ENCODE data around the gene ADAMTS17. TPM values are rescaled to one million over a fixed set of nuclear protein-coding genes. Genes with fewer than 3 reads are reported as not detected.

ADAMTS17 gene
- total and polyA plus RNA-seq, 2 experiments from 2014 or later: 3.7 to 4.4 TPM

- 97% methylated on average over 5 of the region's 5 CpGs for WGBS (ENCODE audit: low lambda C conversion rate, missing lambda C conversion rate)
- no peak for TF ChIP-seq EZH2 (IDR thresholded peaks at IDR 0.05; ENCODE audit: borderline replicate concordance)
- no peak for TF ChIP-seq EZH2phosphoT487 (IDR thresholded peaks at IDR 0.05; ENCODE audit: low read depth, severe bottlenecking, unreplicated experiment)
- TF ChIP-seq, protein P1, sequence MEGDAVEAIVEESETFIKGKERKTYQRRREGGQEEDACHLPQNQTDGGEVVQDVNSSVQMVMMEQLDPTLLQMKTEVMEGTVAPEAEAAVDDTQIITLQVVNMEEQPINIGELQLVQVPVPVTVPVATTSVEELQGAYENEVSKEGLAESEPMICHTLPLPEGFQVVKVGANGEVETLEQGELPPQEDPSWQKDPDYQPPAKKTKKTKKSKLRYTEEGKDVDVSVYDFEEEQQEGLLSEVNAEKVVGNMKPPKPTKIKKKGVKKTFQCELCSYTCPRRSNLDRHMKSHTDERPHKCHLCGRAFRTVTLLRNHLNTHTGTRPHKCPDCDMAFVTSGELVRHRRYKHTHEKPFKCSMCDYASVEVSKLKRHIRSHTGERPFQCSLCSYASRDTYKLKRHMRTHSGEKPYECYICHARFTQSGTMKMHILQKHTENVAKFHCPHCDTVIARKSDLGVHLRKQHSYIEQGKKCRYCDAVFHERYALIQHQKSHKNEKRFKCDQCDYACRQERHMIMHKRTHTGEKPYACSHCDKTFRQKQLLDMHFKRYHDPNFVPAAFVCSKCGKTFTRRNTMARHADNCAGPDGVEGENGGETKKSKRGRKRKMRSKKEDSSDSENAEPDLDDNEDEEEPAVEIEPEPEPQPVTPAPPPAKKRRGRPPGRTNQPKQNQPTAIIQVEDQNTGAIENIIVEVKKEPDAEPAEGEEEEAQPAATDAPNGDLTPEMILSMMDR (IDR thresholded peaks at IDR 0.05; ENCODE audit: poor library complexity): no peak
Measured at GRCh38 chr15:99987119-99987506, 354.7 kb downstream of the ADAMTS17 start.

DNA sequence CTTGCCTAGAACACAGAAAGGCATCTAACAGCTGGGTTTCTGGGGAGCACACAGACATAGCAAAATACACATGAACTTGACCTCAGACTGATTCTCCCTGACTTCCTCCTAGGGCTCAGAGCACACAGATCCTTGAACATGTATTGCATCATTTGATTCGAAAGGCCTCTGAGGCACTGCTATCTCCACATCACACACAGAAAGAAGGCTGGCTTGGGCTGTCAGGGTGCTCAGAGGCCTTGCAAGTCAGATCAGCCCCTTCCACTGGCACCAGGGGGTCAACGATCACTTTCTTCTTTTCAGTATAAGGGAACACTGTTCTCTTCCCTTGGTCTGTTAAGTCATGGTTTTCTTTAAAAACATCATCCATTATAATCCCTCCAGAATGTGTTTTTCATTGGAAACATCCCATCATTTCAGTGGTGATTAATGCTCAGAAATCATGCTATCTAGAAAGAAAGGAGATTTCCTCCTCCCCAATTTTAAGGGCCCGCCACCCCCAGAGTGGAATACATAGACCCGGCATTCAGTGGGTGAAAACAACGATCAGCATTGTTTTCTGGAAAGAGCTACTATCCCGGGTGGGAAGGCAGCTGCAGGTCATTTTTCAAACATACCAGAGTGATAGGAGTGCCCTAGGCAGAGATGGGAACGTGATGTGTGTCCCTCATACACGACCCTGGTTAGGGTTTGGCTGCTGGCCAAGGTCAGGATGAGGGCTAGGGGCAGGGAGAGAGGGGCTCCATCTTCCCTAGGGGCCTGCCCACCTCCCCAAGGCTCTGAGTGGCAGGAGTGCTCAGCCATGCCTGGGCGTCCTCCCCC is 355.3 kb downstream of the ADAMTS17 start:
- Histone ChIP-seq H3K9me3 (ENCODE audit: low read depth) (no peaks in the 10 kb centered on the region), H3K36me3 (replicated peaks; ENCODE audit: insufficient read depth, low read depth) (no peaks in the 10 kb centered on the region), H3K4me2 (no peak overlapping the region), H2AFZ (no peak overlapping the region), H3K79me2 (no peaks in the 10 kb centered on the region), H3K4me1 (ENCODE audit: insufficient read depth) (peaks cover 13% of the 10 kb centered on the region), H3K27me3 (no peaks in the 10 kb centered on the region), H3K4me3 (no peak overlapping the region), H4K20me1 (ENCODE audit: insufficient read depth, poor library complexity, severe bottlenecking) (no peaks in the 10 kb centered on the region), H3K27ac (no peak overlapping the region), H3K9me2 (replicated peaks; ENCODE audit: insufficient read depth) (no peaks in the 10 kb centered on the region)
- TF ChIP-seq EZH2 (IDR thresholded peaks at IDR 0.05; ENCODE audit: borderline replicate concordance) (no peak), EZH2phosphoT487 (IDR thresholded peaks at IDR 0.05; ENCODE audit: low read depth, severe bottlenecking, unreplicated experiment) (no peak)
- TF ChIP-seq, protein P1 (IDR thresholded peaks at IDR 0.05; ENCODE audit: poor library complexity): no peak
- 69% methylated on average over 9 of the region's 9 CpGs for WGBS (ENCODE audit: low lambda C conversion rate, missing lambda C conversion rate)
- peak; percentile 19 for DNase-seq (ENCODE audit: low spot score)

More at GRCh38 chr15:99987119-99987506, 354.7 kb downstream of the ADAMTS17 start:
- Histone ChIP-seq H3K4me2 (no peak overlapping the region), H2AFZ (no peak overlapping the region), H3K36me3 (replicated peaks; ENCODE audit: insufficient read depth, low read depth) (no peaks in the 10 kb centered on the region), H3K9me3 (ENCODE audit: low read depth) (no peaks in the 10 kb centered on the region), H3K27ac (no peak overlapping the region), H3K4me1 (ENCODE audit: insufficient read depth) (peaks cover 12% of the 10 kb centered on the region), H3K4me3 (no peak overlapping the region), H4K20me1 (ENCODE audit: insufficient read depth, poor library complexity, severe bottlenecking) (no peaks in the 10 kb centered on the region), H3K27me3 (no peaks in the 10 kb centered on the region), H3K79me2 (no peaks in the 10 kb centered on the region), H3K9me2 (replicated peaks; ENCODE audit: insufficient read depth) (no peaks in the 10 kb centered on the region)
- DNase-seq (ENCODE audit: low spot score): no peak

- Histone ChIP-seq H3K27ac (no peak overlapping the region), H3K9me2 (replicated peaks; ENCODE audit: insufficient read depth) (no peaks in the 10 kb centered on the region), H3K9me3 (ENCODE audit: low read depth) (no peaks in the 10 kb centered on the region), H3K4me2 (no peak overlapping the region), H4K20me1 (ENCODE audit: insufficient read depth, poor library complexity, severe bottlenecking) (no peaks in the 10 kb centered on the region), H3K27me3 (no peaks in the 10 kb centered on the region), H3K36me3 (replicated peaks; ENCODE audit: insufficient read depth, low read depth) (no peaks in the 10 kb centered on the region), H3K4me1 (ENCODE audit: insufficient read depth) (peaks cover 13% of the 10 kb centered on the region), H3K79me2 (no peaks in the 10 kb centered on the region), H3K4me3 (no peak overlapping the region), H2AFZ (no peak overlapping the region)
- 97% methylated on average over 4 of the region's 4 CpGs for WGBS (ENCODE audit: low lambda C conversion rate, missing lambda C conversion rate)
- no peak for TF ChIP-seq EZH2 (IDR thresholded peaks at IDR 0.05; ENCODE audit: borderline replicate concordance)
- TF ChIP-seq, protein P1 (IDR thresholded peaks at IDR 0.05; ENCODE audit: poor library complexity): no peak
- no peak for DNase-seq (ENCODE audit: low spot score)
Measured at GRCh38 chr15:99985878-99986277, 355.9 kb downstream of the ADAMTS17 start.

Data from hepatocyte (in vitro differentiated cells).